ENCODE results near the gene FOXA3.

GRCh38 chr19:45879055-45879454, 14.9 kb downstream of the FOXA3 start:
- no peak for TF ChIP-seq POLR2A (IDR thresholded peaks at IDR 0.05)
- TF ChIP-seq EP300 (IDR thresholded peaks at IDR 0.05), result no peak
